ENCODE measurements around the gene MYOM1.

- TF ChIP-seq CTCF (IDR thresholded peaks at IDR 0.05) = no peak
- TF ChIP-seq EP300 (IDR thresholded peaks at IDR 0.05) = no peak
- no peak for TF ChIP-seq POLR2AphosphoS5 (IDR thresholded peaks at IDR 0.05)
Observed at GRCh38 chr18:3192286-3192685, 27.5 kb downstream of the MYOM1 start.

Measured in sigmoid colon (tissue), 4 donors.